Activated naive CD4-positive, alpha-beta T cell treated with Interleukin-2 at 50 U/mL for 16 hours (primary cell): ENCODE results near the gene CD8B2.
A peak's percentile ranks its signal among the peaks of the same experiment; 100 is the strongest.
"Not testable (repeated sequence)": the region's sequence is repeated elsewhere in the genome, so short reads cannot be mapped to it uniquely, and the experiment has no call there.

Experiments
- DNase-seq: peaks from one replicate; pipeline ENCODE4 v3.0.0-alpha.2; 2020

Gene CD8B2

DNA sequence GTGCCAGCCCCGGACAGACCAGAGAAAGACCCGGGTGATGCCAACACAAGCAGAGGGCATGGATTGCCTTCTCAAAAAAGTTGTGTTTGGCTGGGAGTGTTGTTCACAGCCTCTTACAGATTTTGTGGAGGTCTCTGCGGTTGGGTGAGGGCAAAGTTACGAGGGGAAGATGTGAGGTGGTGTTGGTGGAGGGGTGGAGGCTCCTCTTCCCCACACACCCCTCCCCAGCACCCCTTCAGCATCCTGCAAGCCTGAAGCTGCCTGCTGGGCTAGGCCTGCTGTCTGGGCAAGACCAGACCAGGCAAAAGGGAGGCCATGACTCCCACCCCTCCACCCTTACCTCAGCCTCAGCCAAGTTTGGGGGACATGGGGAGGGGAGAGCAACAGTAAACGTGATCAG lies 26.2 kb downstream of the CD8B2 start:
- not testable (repeated sequence) for DNase-seq

DNA sequence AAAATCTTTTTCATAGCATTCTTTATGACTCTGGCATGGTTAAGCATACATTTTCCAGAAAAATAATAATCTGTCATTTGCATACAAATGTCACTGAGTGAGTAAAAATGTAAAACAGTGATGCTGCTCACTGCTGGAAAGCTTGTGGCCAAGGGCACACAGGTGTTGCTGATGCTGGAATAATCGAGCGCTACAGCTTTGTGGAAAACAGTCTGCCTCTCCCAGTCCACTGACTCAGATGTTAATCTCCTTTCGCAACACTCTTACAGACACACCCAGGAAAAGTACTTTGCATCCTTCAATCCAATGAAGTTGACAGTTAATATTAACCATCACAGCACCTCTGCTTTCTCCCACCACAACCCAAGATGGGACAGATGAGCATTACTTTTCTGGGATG lies 27.7 kb downstream of the CD8B2 start:
- DNase-seq, result not testable (repeated sequence)

DNA sequence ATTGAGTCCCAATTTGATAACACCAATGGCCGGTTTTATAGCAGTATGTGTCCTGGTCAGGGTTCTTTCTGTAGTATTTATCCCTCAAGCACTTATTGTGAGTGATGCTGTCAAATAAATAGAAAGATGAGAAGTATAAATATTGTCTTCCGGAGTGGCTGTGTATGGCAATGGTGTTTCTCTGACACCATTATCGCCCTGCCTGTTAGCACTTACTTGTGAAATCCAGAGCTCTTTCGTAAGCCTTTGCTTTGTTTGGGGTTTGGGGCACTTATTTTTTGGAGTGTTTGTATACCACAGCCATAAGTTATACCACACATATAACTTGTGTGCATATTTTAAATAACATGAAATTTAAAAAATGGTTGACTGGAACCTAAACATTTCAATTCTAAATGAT lies 29.3 kb downstream of the CD8B2 start:
- no peak for DNase-seq

- no peak for DNase-seq
Observed at GRCh38 chr2:106516864-106517263, 29.7 kb downstream of the CD8B2 start.

DNA sequence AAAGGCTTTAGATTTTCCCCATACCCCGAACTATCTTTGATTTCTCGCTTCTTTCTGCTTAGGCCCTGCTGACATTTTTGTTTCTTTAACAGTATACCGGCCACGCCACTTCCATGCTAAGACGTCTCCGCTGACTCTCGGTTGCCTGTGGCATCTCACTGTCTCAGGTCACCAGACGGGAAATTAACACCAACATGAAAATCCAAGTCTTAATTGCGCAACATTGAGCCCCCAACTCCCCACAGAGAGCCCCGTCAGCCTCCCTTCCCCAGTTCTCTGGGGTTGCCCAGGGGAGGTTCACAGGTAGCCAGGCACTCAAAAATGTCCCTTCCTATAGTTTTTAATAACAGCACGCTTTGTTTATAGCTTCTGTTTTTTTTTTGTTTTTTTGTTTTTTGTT lies 30.2 kb downstream of the CD8B2 start:
- no peak for DNase-seq

- DNase-seq, result no peak
Observed at GRCh38 chr2:106519767-106520166, 32.6 kb downstream of the CD8B2 start.

GRCh38 chr2:106521016-106521415 lies 33.9 kb downstream of the CD8B2 start:
- no peak for DNase-seq

GRCh38 chr2:106523976-106524665 lies 37.0 kb downstream of the CD8B2 start:
- no peak for DNase-seq

- DNase-seq, result no peak
Observed at GRCh38 chr2:106530866-106531265, 43.7 kb downstream of the CD8B2 start.

DNA sequence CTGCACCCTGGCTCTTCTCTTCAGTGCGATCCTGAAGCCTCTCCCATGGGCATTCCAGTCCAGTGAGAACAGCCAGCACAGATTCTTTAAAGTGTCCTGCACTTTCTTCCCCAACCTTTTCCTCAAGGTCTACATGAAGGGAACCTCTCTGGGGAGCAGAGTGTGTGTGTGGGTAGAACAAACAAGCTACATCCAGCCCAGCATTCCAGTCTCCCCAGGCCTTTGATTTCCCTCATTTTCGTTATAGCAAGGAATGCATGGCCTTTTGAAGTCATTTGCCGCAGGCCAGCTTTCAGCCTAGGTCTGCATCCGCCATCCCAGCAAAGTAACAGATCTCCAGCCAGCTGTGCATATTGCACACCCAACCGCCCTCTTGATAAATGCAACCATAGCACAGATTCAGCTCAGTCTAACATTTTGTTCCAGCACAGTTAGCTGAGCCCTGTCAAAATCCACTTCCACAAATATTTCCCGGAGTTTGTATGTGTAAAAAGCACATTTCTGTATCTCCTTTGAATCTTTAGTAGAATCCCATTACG lies 44.6 kb downstream of the CD8B2 start:
- no peak for DNase-seq

GRCh38 chr2:106532236-106532635 lies 45.1 kb downstream of the CD8B2 start:
- no peak for DNase-seq

DNA sequence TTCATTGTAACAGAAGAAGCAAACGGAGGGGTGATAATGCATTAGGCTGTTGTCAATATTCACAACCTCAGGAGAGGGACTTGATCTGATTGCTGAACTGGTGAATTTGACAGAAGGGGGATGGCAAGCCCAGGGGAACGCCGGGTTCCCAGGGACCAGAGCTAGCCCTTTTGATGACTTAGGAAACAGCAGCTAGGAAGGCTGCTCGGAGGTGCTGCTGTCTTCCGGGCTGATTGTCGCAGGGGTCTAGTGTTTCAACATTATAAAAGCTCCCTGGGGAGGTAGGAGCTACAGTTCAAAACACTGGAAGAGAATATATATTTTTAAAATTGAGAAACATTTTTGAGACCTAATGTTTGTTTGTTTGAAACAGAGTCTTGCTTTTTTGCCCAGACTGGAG lies 47.3 kb downstream of the CD8B2 start:
- DNase-seq, result no peak

GRCh38 chr2:106536490-106536889 lies 49.3 kb downstream of the CD8B2 start:
- no peak for DNase-seq

GRCh38 chr2:106537047-106537446 lies 49.9 kb downstream of the CD8B2 start:
- DNase-seq, result no peak

DNA sequence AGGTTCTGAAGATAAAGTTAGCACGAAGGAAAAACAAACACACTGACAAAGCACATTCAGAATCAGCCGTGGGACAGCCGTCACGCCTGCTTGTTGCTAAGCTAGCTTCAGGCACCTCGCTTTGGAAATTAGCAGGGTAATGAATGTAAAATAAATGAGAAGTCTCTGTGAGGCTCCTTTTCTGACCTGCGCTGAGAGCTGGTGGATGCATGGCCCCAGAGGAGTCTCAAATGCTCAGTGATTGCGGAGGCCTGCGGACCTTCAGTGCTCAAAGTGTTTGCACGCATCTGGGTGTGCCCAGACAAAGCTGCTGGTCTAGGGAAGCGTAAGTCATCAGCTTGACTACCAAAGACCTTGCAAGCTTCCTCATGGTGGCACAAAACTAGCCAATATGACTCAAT lies 50.6 kb downstream of the CD8B2 start:
- no peak for DNase-seq

GRCh38 chr2:106540886-106541285 lies 53.7 kb downstream of the CD8B2 start:
- DNase-seq, result no peak

GRCh38 chr2:106541333-106541732 lies 54.2 kb downstream of the CD8B2 start:
- no peak for DNase-seq

DNA sequence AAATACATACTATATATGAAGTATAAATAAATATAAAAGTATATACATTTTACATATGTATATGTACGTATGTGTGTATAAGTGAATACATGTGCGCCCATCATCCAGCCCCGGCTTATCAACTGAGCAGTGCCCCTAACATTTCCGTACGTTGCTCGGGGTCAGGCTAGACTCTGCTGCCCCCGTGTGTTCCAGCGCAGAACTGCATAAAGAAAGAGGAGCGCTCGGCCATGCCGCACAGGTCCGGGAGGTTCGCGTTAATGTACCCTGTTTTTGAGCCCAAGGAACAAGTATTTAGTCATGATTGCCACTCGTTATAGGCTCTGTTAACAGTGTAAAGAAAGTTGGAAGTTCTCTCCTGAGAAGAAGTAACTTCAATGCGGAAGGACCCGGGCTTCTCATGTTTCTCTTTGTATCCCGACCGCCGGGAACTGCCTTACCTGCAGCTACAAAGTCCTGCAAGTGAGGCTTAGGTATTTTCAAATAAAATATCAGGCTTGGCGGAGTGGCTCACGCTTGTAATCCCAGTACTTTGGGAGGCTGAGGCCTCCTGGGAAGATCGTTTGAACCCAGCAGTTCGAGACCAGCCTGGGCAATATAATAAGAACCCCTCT lies 55.7 kb downstream of the CD8B2 start:
- DNase-seq, result peak; percentile 81

- DNase-seq, result no peak
Observed at GRCh38 chr2:106545007-106545406, 57.8 kb downstream of the CD8B2 start.

- no peak for DNase-seq
Observed at GRCh38 chr2:106546391-106546990, 59.3 kb downstream of the CD8B2 start.

DNA sequence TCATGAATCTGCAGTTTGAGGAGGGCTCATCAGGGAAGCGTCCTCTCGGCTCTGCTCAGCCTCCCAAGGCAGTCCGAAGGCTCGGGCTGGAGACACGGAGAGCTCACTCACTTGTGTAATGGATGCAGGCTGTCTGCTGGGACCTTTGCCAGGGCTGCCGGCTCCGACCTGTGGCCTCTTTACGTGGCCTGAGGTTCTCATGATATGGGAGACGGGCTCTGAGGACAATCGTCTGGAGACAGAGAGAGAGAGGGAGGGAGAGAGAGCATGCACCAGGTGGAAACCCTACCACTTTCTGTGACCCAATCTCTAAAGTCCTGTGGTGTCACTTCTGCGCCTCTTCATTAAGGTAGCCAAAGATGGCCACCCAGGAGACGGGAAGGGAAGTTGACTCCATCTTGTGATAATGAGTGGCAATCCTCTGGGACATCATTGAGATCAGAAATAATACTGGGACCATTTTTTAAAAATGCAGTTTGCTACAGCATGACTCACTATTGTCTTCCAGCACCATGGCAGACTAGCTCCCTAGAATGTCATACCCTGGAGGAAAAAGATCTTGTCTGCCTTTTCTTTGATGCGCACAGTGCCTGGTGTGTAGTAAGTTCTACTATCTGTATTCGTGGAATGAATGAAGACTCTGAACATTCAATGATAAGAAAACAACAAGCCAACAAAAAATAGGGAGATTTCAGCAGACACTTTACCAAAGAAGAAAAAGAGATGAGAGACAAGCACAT lies 60.2 kb downstream of the CD8B2 start:
- no peak for DNase-seq

- no peak for DNase-seq
Observed at GRCh38 chr2:106551417-106552130, 64.4 kb downstream of the CD8B2 start.

- DNase-seq, result no peak
Observed at GRCh38 chr2:106552921-106553320, 65.8 kb downstream of the CD8B2 start.
